MM.1S (cell line): ENCODE measurements around the gene ADORA2B.

Experiments
- DNase-seq: peaks from one replicate; pipeline ENCODE4 v3.0.0-alpha.2; 2015
- H2AFZ ChIP-seq: fragments of 300-600 bp; sonication (generic); 2 replicates; pipeline ENCODE4 v1.6.0; 2016; ENCODE audit warnings: antibody characterized with exemption, low read length
- H3F3A ChIP-seq: fragments of 300-600 bp; sonication (generic); 2 replicates; pipeline ENCODE4 v1.6.1; 2016; ENCODE audit warnings: mild to moderate bottlenecking, antibody characterized with exemption, low read length, moderate library complexity, mixed read lengths; ENCODE audit not compliant: insufficient read depth
- H3K27ac ChIP-seq: fragments of 300-600 bp; sonication (generic); 2 replicates; pipeline ENCODE4 v1.5.1; 2016; ENCODE audit warnings: mild to moderate bottlenecking, low read length
- H3K27me3 ChIP-seq: fragments of 300-600 bp; sonication (generic); replicated peaks from 2 replicates; pipeline ENCODE4 v1.6.0; 2016; ENCODE audit warnings: low read length; ENCODE audit not compliant: insufficient read depth
- H3K36me3 ChIP-seq: fragments of 300-600 bp; sonication (generic); replicated peaks from 2 replicates; pipeline ENCODE4 v1.6.1; 2016; ENCODE audit warnings: mild to moderate bottlenecking, low read length, mixed read lengths; ENCODE audit not compliant: insufficient read depth
- H3K4me1 ChIP-seq: fragments of 300-600 bp; sonication (generic); 2 replicates; pipeline ENCODE4 v1.6.1; 2016; ENCODE audit warnings: low read length, mixed read lengths
- H3K4me2 ChIP-seq: fragments of 300-600 bp; sonication (generic); 2 replicates; pipeline ENCODE4 v1.6.0; 2016; ENCODE audit warnings: low read depth, low read length
- H3K4me3 ChIP-seq: fragments of 300-600 bp; sonication (generic); 2 replicates; pipeline ENCODE4 v1.5.1; 2016; ENCODE audit warnings: low read length, mixed read lengths
- H3K79me2 ChIP-seq: fragments of 300-600 bp; sonication (generic); 2 replicates; pipeline ENCODE4 v1.6.1; 2016; ENCODE audit warnings: mixed run types, low read length, mixed read lengths
- H3K9ac ChIP-seq: fragments of 300-600 bp; sonication (generic); 2 replicates; pipeline ENCODE4 v1.6.1; 2016; ENCODE audit warnings: low read length, mixed read lengths
- H3K9me2 ChIP-seq: fragments of 300-600 bp; sonication (generic); replicated peaks from 2 replicates; pipeline ENCODE4 v1.6.1; 2016; ENCODE audit warnings: mild to moderate bottlenecking, low read length, mixed read lengths; ENCODE audit not compliant: insufficient read depth
- H3K9me3 ChIP-seq: fragments of 300-600 bp; sonication (generic); replicated peaks from 2 replicates; pipeline ENCODE4 v1.6.1; 2016; ENCODE audit warnings: mild to moderate bottlenecking, low read length, mixed read lengths; ENCODE audit not compliant: insufficient read depth
- H4K20me1 ChIP-seq: fragments of 300-600 bp; sonication (generic); 2 replicates; pipeline ENCODE4 v1.6.1; 2016; ENCODE audit warnings: mild to moderate bottlenecking, low read length, moderate library complexity, mixed read lengths; ENCODE audit not compliant: insufficient read depth
- EZH2 ChIP-seq: fragments of 300-600 bp; sonication (generic); optimal IDR thresholded peaks from 2 replicates; pipeline ENCODE3; 2017; ENCODE audit warnings: low read depth, mild to moderate bottlenecking, antibody characterized with exemption, low read length, mixed read lengths
- EZH2phosphoT487 ChIP-seq: fragments of 300-600 bp; sonication (generic); IDR thresholded peaks from 2 replicates; pipeline ENCODE4 v1.6.1; 2018; ENCODE audit warnings: antibody characterized with exemption, low read length
- TF ChIP-seq, protein P1 (sequence below): fragments of 300-600 bp; sonication (generic); IDR thresholded peaks from 2 replicates; pipeline ENCODE4 v1.5.1; 2016; ENCODE audit warnings: antibody characterized with exemption, low read length, mixed read lengths

The ADORA2B gene

DNA sequence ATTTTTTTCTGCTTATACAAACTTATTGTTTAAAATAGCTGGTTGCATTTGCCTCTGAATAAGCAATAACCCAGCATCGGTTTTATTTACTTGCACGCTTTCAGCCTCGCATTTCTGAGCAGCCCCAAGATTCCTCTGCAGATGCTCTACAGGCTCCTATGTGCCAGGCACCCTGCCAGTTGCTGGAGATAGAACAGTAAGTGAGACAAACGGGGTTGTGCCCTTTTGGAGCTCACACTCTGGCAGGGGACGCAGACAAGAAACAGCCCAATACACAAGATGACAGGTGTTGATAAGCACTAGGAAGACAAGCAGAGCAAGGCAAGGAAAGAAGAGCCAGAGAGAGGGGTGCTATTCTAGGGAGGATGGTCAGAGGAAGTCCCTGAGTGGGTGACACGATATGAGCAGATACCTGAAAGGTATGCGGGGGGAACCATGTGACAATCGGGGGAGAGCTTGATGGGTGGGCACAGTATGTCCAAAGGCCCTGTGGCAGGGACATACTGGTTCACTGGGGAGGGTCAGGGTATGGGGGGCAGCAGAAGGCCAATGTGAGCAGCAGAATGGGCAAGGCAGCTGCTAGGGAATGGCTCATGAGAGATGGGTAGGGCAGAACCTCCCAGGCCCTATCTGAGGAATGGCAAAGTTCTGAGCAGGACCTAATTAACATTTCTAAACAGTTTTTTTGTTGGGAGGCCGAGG is 18.7 kb upstream of the ADORA2B start:
- Histone ChIP-seq H3K36me3 (no peaks in the 10 kb centered on the region), H3K9ac (no peak overlapping the region), H3K4me3 (no peak overlapping the region), H3K27ac (no peak overlapping the region), H3K4me2 (no peak overlapping the region), H3K9me3 (no peaks in the 10 kb centered on the region), H3K27me3 (no peaks in the 10 kb centered on the region), H3K4me1 (no peaks in the 10 kb centered on the region), H2AFZ (no peak overlapping the region), H4K20me1 (no peaks in the 10 kb centered on the region), H3K9me2 (no peaks in the 10 kb centered on the region), H3K79me2 (no peaks in the 10 kb centered on the region), H3F3A (no peaks in the 10 kb centered on the region)
- no peak for TF ChIP-seq EZH2phosphoT487
- TF ChIP-seq EZH2: no peak
- TF ChIP-seq, protein P1, sequence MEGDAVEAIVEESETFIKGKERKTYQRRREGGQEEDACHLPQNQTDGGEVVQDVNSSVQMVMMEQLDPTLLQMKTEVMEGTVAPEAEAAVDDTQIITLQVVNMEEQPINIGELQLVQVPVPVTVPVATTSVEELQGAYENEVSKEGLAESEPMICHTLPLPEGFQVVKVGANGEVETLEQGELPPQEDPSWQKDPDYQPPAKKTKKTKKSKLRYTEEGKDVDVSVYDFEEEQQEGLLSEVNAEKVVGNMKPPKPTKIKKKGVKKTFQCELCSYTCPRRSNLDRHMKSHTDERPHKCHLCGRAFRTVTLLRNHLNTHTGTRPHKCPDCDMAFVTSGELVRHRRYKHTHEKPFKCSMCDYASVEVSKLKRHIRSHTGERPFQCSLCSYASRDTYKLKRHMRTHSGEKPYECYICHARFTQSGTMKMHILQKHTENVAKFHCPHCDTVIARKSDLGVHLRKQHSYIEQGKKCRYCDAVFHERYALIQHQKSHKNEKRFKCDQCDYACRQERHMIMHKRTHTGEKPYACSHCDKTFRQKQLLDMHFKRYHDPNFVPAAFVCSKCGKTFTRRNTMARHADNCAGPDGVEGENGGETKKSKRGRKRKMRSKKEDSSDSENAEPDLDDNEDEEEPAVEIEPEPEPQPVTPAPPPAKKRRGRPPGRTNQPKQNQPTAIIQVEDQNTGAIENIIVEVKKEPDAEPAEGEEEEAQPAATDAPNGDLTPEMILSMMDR: no peak
- DNase-seq: no peak

DNA sequence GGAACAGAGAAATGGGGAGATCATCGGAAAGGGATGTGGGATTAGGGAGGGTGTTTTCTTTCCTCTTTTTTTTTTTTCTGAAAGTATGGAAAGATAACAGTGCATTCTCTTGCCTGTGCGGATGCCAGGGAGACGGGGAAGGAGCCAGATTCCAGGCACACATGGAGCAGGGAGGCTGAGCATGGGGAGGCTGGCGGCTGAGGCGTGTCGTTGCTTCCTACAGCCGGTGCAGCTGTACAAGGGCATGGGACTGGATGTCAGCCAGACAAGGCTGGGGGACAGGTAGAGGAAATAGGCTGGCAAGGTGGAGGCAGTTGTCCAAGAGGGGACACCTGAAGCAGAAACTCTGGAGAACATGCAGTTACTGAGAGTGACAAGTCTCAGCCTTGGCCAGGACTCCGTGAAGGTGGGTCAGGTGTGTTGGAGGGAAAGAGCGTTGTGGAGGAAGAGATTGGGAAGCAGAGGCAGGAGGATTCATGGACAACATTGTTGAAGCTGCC is 16.6 kb upstream of the ADORA2B start:
- H3K9ac ChIP-seq: no peak overlapping the region
- no peak overlapping the region for H2AFZ ChIP-seq
- no peaks in the 10 kb centered on the region for H3K9me3 ChIP-seq
- H3K4me2 ChIP-seq: no peak overlapping the region
- H3K27ac ChIP-seq: no peak overlapping the region
- no peaks in the 10 kb centered on the region for H3K4me1 ChIP-seq
- no peaks in the 10 kb centered on the region for H3F3A ChIP-seq
- no peaks in the 10 kb centered on the region for H3K27me3 ChIP-seq
- no peak for TF ChIP-seq EZH2
- no peaks in the 10 kb centered on the region for H3K36me3 ChIP-seq
- no peak overlapping the region for H3K4me3 ChIP-seq
- no peaks in the 10 kb centered on the region for H3K9me2 ChIP-seq
- no peaks in the 10 kb centered on the region for H3K79me2 ChIP-seq
- no peak for DNase-seq
- no peaks in the 10 kb centered on the region for H4K20me1 ChIP-seq

DNA sequence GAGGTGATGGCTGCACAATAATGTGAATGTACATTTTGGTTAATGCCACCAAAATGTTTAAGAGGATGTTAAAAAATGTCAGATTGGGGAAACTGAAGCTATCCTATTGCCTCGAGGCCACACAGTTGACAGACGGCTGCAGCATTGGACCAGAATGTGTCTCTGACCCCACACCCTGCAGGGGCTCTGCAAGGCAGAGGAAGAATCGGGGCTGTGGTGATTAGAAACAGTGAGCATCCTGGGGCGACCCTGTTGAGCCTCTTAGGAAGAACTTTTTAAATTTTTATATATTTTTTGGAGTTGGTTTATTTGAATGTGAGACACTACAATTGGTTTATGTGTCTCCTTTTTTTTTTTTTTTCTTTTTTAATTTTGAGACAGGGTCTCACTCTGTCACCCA is 15.0 kb upstream of the ADORA2B start:
- Histone ChIP-seq H3K36me3 (no peaks in the 10 kb centered on the region), H3K4me1 (no peaks in the 10 kb centered on the region), H3K9me3 (no peaks in the 10 kb centered on the region), H3K4me3 (no peak overlapping the region), H2AFZ (no peak overlapping the region), H3K9ac (no peak overlapping the region), H3K79me2 (no peaks in the 10 kb centered on the region), H3K9me2 (no peaks in the 10 kb centered on the region), H3K4me2 (no peak overlapping the region), H4K20me1 (no peaks in the 10 kb centered on the region), H3K27me3 (no peaks in the 10 kb centered on the region), H3K27ac (no peak overlapping the region), H3F3A (no peaks in the 10 kb centered on the region)
- DNase-seq: no peak
- TF ChIP-seq, protein P1: no peak
- TF ChIP-seq EZH2phosphoT487 (no peak), EZH2 (no peak)

DNA sequence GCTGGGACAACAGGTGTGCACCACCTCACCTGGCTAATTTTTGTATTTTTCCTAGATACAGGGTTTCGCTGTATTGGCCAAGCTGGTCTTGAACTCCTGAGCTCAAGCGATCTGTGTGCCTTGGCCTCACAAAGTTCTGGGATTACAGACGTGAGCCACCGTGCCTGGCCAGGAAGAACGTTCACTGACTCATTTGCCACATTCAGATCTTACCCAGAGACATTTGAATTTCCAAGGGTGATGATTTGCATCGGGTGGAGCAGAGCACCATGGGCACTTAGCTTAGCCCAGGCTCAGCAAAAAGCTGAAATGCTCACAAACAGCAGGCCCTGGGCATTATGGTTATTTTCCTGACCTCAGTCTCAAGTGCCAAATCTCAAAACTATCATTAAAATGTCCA is 14.5 kb upstream of the ADORA2B start:
- Histone ChIP-seq H4K20me1 (no peaks in the 10 kb centered on the region), H3K27ac (no peak overlapping the region), H3K27me3 (no peaks in the 10 kb centered on the region)

More for the DNA sequence above, 14.5 kb upstream of the ADORA2B start:
- Histone ChIP-seq H3F3A (no peaks in the 10 kb centered on the region), H3K9ac (no peak overlapping the region), H3K4me3 (no peak overlapping the region), H3K79me2 (no peaks in the 10 kb centered on the region), H3K36me3 (no peaks in the 10 kb centered on the region), H3K9me3 (no peaks in the 10 kb centered on the region), H3K4me1 (no peaks in the 10 kb centered on the region), H3K9me2 (no peaks in the 10 kb centered on the region), H3K4me2 (no peak overlapping the region), H2AFZ (no peak overlapping the region)
- TF ChIP-seq EZH2 (no peak), EZH2phosphoT487 (no peak)
- TF ChIP-seq, protein P1: no peak
- no peak for DNase-seq
